Naive B cell (primary cell): ENCODE results near the gene APIP. TPM values are rescaled to one million over a fixed set of nuclear protein-coding genes. Genes with fewer than 3 reads are reported as not detected.

Experiments used
- ATAC-seq, 2 donors: fragments of 150-1000 bp; cut with Tn5 transposase; 2 replicates each; pipeline ENCODE4 v1.10.0; 2021; ENCODE audit warnings: low read depth in 2 of 2, mild to moderate bottlenecking in 2 of 2, moderate library complexity in 2 of 2
- DNase-seq: peaks from one replicate; pipeline ENCODE4 v3.0.0; 2022
- H3K27ac Mint-ChIP-seq, 6 donors: one replicate each; pipeline ENCODE4 v1.8.0; 2020 to 2022; ENCODE audit warnings: mild to moderate bottlenecking in 6 of 6, mixed read lengths in 6 of 6, moderate library complexity in 5 of 6, inconsistent platforms in 2 of 6
- H3K27me3 Mint-ChIP-seq, 3 donors: one replicate each; pipeline ENCODE4 v1.8.0; 2021 to 2022; ENCODE audit warnings: mixed read lengths in 3 of 3, mild to moderate bottlenecking in 1 of 3
- H3K36me3 Mint-ChIP-seq, 2 donors: one replicate each; pipeline ENCODE4 v1.8.0; 2020 to 2022; ENCODE audit warnings: mixed read lengths in 2 of 2, inconsistent platforms in 1 of 2, mild to moderate bottlenecking in 1 of 2
- H3K4me1 Mint-ChIP-seq, 3 donors: one replicate each; pipeline ENCODE4 v1.8.0; 2020 to 2022; ENCODE audit warnings: mixed read lengths in 3 of 3, inconsistent platforms in 1 of 3, mild to moderate bottlenecking in 1 of 3, moderate library complexity in 1 of 3
- H3K4me3 Mint-ChIP-seq, 8 donors: one replicate each; pipeline ENCODE4 v1.8.0; 2020 to 2022; ENCODE audit warnings: mild to moderate bottlenecking in 8 of 8, mixed read lengths in 8 of 8, moderate library complexity in 8 of 8, inconsistent platforms in 2 of 8
- H3K9me3 Mint-ChIP-seq, 7 donors: one replicate each; pipeline ENCODE4 v1.8.0; 2020 to 2022; ENCODE audit warnings: mixed read lengths in 7 of 7, mild to moderate bottlenecking in 5 of 7, inconsistent platforms in 2 of 7, moderate library complexity in 1 of 7
- polyA plus RNA-seq, 6 donors: library from polyadenylated mRNA; unstranded; fragments of 300-500 nt; fragmentation: Illumina TruSeq; gene quantifications; one replicate each; pipeline ENCODE4 v1.2.3, GENCODE V29; 2021; ENCODE audit warnings: low read depth in 6 of 6

Gene APIP
- polyA plus RNA-seq, 6 donors from 2014 or later = 18.9 to 74.8 (median 22.4) TPM

- Mint-ChIP-seq H3K4me3 (no peak overlapping the region), H3K36me3 (no peaks in the 10 kb centered on the region), H3K9me3 (no peaks in the 10 kb centered on the region), H3K4me1 (peaks cover 3 to 6% (median 4%) of the 10 kb centered on the region in 3 donors), H3K27ac (no peak overlapping the region), H3K27me3 (no peaks in the 10 kb centered on the region)
- DNase-seq (no peak), ATAC-seq (no peak)
These were observed 53.1 kb downstream of the APIP start for GRCh38 chr11:34863048-34863447.

- Mint-ChIP-seq H3K4me3 (no peak overlapping the region), H3K4me1 (peaks cover 3 to 6% (median 4%) of the 10 kb centered on the region in 3 donors), H3K36me3 (peaks cover 0 to 6% of the 10 kb centered on the region in 2 donors), H3K27ac (no peak overlapping the region), H3K9me3 (no peaks in the 10 kb centered on the region), H3K27me3 (no peaks in the 10 kb centered on the region)
- no peak for ATAC-seq
- no peak for DNase-seq
These were observed 55.7 kb downstream of the APIP start for GRCh38 chr11:34860518-34860917.

- H3K4me1 Mint-ChIP-seq = peaks cover 3 to 6% (median 4%) of the 10 kb centered on the region in 3 donors
- no peak overlapping the region for H3K4me3 Mint-ChIP-seq
- no peaks in the 10 kb centered on the region for H3K9me3 Mint-ChIP-seq
- H3K27ac Mint-ChIP-seq = no peak overlapping the region
- H3K36me3 Mint-ChIP-seq = peaks cover 0 to 6% of the 10 kb centered on the region in 2 donors
- ATAC-seq (no peak), DNase-seq (no peak)
- H3K27me3 Mint-ChIP-seq = no peaks in the 10 kb centered on the region
These were observed 56.1 kb downstream of the APIP start for GRCh38 chr11:34860034-34860433.

- DNase-seq (no peak), ATAC-seq (no peak)
- no peaks in the 10 kb centered on the region for H3K27me3 Mint-ChIP-seq
- H3K4me1 Mint-ChIP-seq = peaks cover 2 to 3% (median 2%) of the 10 kb centered on the region in 3 donors
- no peaks in the 10 kb centered on the region for H3K9me3 Mint-ChIP-seq
- peaks cover 0 to 6% of the 10 kb centered on the region in 2 donors for H3K36me3 Mint-ChIP-seq
- no peak overlapping the region for H3K4me3 Mint-ChIP-seq
- no peak overlapping the region for H3K27ac Mint-ChIP-seq
These were observed 56.7 kb downstream of the APIP start for GRCh38 chr11:34859496-34859895.

GRCh38 chr11:34857463-34857862, 58.7 kb downstream of the APIP start:
- Mint-ChIP-seq H3K27me3 (no peaks in the 10 kb centered on the region), H3K4me1 (no peaks in the 10 kb centered on the region), H3K4me3 (no peak overlapping the region), H3K36me3 (peaks cover 0 to 6% of the 10 kb centered on the region in 2 donors), H3K27ac (no peak overlapping the region), H3K9me3 (no peaks in the 10 kb centered on the region)
- ATAC-seq = no peak
- no peak for DNase-seq

GRCh38 chr11:34856251-34856650, 59.9 kb downstream of the APIP start:
- H3K9me3 Mint-ChIP-seq = peaks cover 0 to 2% (median 0%) of the 10 kb centered on the region in 7 donors
- H3K4me1 Mint-ChIP-seq = no peaks in the 10 kb centered on the region
- no peaks in the 10 kb centered on the region for H3K27me3 Mint-ChIP-seq
- no peak for DNase-seq
- peaks cover 0 to 6% of the 10 kb centered on the region in 2 donors for H3K36me3 Mint-ChIP-seq
- no peak for ATAC-seq
- no peak overlapping the region for H3K27ac Mint-ChIP-seq
- H3K4me3 Mint-ChIP-seq = no peak overlapping the region

- Mint-ChIP-seq H3K27ac (no peak overlapping the region), H3K9me3 (peaks cover 0 to 2% (median 0%) of the 10 kb centered on the region in 7 donors), H3K27me3 (no peaks in the 10 kb centered on the region), H3K36me3 (peaks cover 0 to 6% of the 10 kb centered on the region in 2 donors), H3K4me1 (no peaks in the 10 kb centered on the region), H3K4me3 (no peak overlapping the region)
- ATAC-seq (no peak), DNase-seq (no peak)
These were observed 60.5 kb downstream of the APIP start for GRCh38 chr11:34855754-34856095.

GRCh38 chr11:34855021-34855753, 61.0 kb downstream of the APIP start:
- Mint-ChIP-seq H3K4me3 (no peak overlapping the region), H3K4me1 (no peaks in the 10 kb centered on the region), H3K36me3 (peaks cover 0 to 6% of the 10 kb centered on the region in 2 donors), H3K27me3 (no peaks in the 10 kb centered on the region), H3K9me3 (peaks cover 0 to 2% (median 0%) of the 10 kb centered on the region in 7 donors), H3K27ac (no peak overlapping the region)
- ATAC-seq (no peak), DNase-seq (no peak)

GRCh38 chr11:34851916-34852315, 64.3 kb downstream of the APIP start:
- Mint-ChIP-seq H3K9me3 (peaks cover 0 to 4% (median 0%) of the 10 kb centered on the region in 7 donors), H3K27me3 (peaks cover 2 to 8% (median 6%) of the 10 kb centered on the region in 3 donors), H3K4me1 (no peaks in the 10 kb centered on the region), H3K4me3 (no peak overlapping the region), H3K27ac (no peak overlapping the region), H3K36me3 (peaks cover 0 to 6% of the 10 kb centered on the region in 2 donors)
- DNase-seq (no peak), ATAC-seq (no peak)

GRCh38 chr11:34850334-34850733, 65.8 kb downstream of the APIP start:
- ATAC-seq (no peak), DNase-seq (no peak)
- Mint-ChIP-seq H3K4me1 (no peaks in the 10 kb centered on the region), H3K27me3 (peaks cover 6 to 8% (median 7%) of the 10 kb centered on the region in 3 donors), H3K36me3 (no peaks in the 10 kb centered on the region), H3K27ac (no peak overlapping the region), H3K9me3 (peaks cover 0 to 4% (median 0%) of the 10 kb centered on the region in 7 donors), H3K4me3 (no peak overlapping the region)

GRCh38 chr11:34846467-34846866, 69.7 kb downstream of the APIP start:
- peaks cover 7 to 10% (median 8%) of the 10 kb centered on the region in 3 donors for H3K27me3 Mint-ChIP-seq
- no peak overlapping the region for H3K4me3 Mint-ChIP-seq
- no peaks in the 10 kb centered on the region for H3K4me1 Mint-ChIP-seq
- DNase-seq (no peak), ATAC-seq (no peak)
- no peaks in the 10 kb centered on the region for H3K36me3 Mint-ChIP-seq
- H3K9me3 Mint-ChIP-seq = peaks cover 0 to 4% (median 0%) of the 10 kb centered on the region in 7 donors
- no peak overlapping the region for H3K27ac Mint-ChIP-seq

GRCh38 chr11:34844463-34845112, 71.6 kb downstream of the APIP start:
- no peaks in the 10 kb centered on the region for H3K36me3 Mint-ChIP-seq
- no peak overlapping the region for H3K27ac Mint-ChIP-seq
- H3K4me3 Mint-ChIP-seq = no peak overlapping the region
- DNase-seq (no peak), ATAC-seq (no peak)
- H3K27me3 Mint-ChIP-seq = peaks cover 7 to 10% (median 8%) of the 10 kb centered on the region in 3 donors
- no peaks in the 10 kb centered on the region for H3K4me1 Mint-ChIP-seq
- H3K9me3 Mint-ChIP-seq = peaks cover 0 to 4% (median 0%) of the 10 kb centered on the region in 7 donors

GRCh38 chr11:34843271-34843670, 72.9 kb downstream of the APIP start:
- no peak for DNase-seq
- H3K36me3 Mint-ChIP-seq = no peaks in the 10 kb centered on the region
- ATAC-seq = no peak
- no peak overlapping the region for H3K27ac Mint-ChIP-seq
- peaks cover 0 to 2% (median 0%) of the 10 kb centered on the region in 3 donors for H3K4me1 Mint-ChIP-seq
- no peak overlapping the region for H3K4me3 Mint-ChIP-seq
- H3K9me3 Mint-ChIP-seq = peaks cover 0 to 4% (median 0%) of the 10 kb centered on the region in 7 donors
- peaks cover 4 to 8% (median 7%) of the 10 kb centered on the region in 3 donors for H3K27me3 Mint-ChIP-seq
